IPS-NIHi7 (cell line): ENCODE data around the gene ZNF668.
"Not testable (repeated sequence)": the region's sequence is repeated elsewhere in the genome, so short reads cannot be mapped to it uniquely, and the experiment has no call there.

Source experiments
- DNase-seq: peaks from one replicate; pipeline ENCODE4 v3.0.0; 2012; ENCODE audit warnings: mixed read lengths; ENCODE audit errors: extremely low spot score

Gene ZNF668

DNA sequence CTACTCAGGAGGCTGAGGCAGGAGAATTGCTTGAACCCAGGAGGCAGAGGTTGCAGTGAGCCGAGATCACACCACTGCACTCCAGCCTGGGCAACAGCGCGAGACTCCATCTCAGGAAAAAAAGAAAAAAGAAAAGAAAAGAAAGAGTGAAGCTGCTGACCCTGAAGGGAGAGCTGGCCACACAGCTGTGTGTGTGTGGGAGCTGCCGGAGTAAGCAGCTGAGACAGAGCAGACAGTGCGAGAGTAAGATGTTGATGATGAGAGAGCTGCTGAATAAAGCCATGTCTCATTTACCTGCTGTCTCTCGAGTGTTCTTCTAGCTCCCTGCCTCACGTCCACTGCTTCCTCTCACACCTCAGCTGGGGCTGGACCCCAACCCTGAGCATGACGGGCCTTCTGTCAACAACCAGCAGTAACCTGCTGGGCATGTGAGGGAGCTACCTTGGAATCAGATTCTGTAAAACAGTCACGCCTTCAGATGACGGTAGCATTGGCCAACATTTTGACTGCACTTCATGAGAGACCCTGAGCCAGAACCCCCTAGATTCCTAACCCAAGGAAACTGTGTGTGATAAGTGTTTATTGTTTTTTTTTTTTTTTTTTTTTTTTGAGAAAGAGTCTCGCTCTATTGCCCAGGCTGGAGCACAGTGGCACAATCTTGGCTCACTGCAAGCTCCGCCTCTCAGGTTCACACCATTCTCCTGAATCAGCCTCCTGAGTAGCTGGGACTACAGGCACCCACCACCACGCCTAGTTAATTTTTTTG is 27.0 kb upstream of the ZNF668 start:
- not testable (repeated sequence) for DNase-seq

- DNase-seq = no peak
Observed at GRCh38 chr16:31099860-31100638, 26.0 kb upstream of the ZNF668 start.

- DNase-seq = peak; percentile 95
Observed at GRCh38 chr16:31094424-31095120, 20.5 kb upstream of the ZNF668 start, which contains the start of gene VKORC1. TSS of gene VKORC1 (minus strand) at chr16:31094797. CDS start at chr16:31094729, 68 bp downstream.

- no peak for DNase-seq
Observed at GRCh38 chr16:31094088-31094423, 20.0 kb upstream of the ZNF668 start.

GRCh38 chr16:31093132-31093703 is 19.2 kb upstream of the ZNF668 start:
- DNase-seq = peak; percentile 65

- DNase-seq = no peak
Observed at GRCh38 chr16:31092330-31092729, 18.3 kb upstream of the ZNF668 start.

- DNase-seq = no peak
Observed at GRCh38 chr16:31090540-31090939, 16.5 kb upstream of the ZNF668 start.

- DNase-seq = no peak
Observed at GRCh38 chr16:31089199-31089598, 15.2 kb upstream of the ZNF668 start.

DNA sequence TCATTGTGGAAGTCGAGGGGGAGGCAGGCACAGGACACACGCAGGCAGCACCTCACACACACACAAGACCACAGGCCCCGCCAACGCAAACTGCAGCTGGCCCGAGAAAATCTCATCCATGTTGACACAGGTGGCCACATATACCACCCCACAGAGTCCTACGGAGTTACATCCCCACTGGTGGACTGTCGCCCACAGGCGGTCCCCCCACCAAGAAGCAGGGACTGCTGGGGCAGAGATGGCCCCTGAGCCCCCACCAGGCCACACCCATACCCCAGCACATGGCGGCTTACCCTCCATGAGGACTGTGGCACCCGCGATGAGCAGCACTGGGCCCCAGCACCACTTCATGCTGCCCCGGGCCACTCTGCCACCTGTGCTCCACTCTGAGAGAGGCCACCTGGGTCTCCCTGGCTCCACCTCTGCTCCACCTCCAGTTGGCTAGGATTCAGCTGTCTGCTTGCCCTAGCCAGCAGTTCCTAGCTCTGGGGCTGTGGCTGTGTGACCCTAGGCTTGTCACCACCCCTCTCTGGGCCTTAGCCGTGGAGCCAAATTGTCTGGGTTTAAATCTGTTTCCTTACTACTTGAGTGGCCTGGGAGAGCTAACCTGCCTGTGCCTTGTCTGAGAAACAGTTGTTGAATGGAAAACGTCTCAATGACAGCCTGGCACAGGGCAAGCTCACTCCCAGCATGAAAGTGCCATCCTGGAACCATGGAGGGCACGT is 14.6 kb upstream of the ZNF668 start, which contains the start of gene PRSS53:
TSS of gene PRSS53 (minus strand) at position 485 of the 725 bp plus-strand sequence. CDS start at position 351, 134 bp downstream.
- DNase-seq = no peak

GRCh38 chr16:31087971-31088370 is 13.9 kb upstream of the ZNF668 start:
- no peak for DNase-seq

GRCh38 chr16:31087481-31087880 is 13.4 kb upstream of the ZNF668 start:
- DNase-seq = no peak

DNA sequence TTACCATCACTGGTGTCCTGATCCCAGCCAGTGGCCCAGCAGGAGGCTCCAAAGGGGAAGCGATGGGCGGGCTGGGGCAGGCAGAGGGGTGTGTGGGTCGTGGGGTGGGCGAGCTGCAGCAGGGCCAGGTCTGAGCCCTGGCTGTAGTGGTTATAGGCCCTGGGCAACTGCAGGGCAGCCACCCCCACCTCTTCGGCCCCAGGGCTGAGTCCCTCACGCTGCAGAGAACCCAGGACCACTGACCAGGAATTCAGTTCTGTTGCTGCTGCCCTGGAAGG is 12.5 kb upstream of the ZNF668 start:
- DNase-seq = no peak

GRCh38 chr16:31085873-31086628 is 12.0 kb upstream of the ZNF668 start:
- no peak for DNase-seq

GRCh38 chr16:31085411-31085810 is 11.4 kb upstream of the ZNF668 start:
- no peak for DNase-seq

GRCh38 chr16:31084584-31085302 is 10.7 kb upstream of the ZNF668 start:
- no peak for DNase-seq

DNA sequence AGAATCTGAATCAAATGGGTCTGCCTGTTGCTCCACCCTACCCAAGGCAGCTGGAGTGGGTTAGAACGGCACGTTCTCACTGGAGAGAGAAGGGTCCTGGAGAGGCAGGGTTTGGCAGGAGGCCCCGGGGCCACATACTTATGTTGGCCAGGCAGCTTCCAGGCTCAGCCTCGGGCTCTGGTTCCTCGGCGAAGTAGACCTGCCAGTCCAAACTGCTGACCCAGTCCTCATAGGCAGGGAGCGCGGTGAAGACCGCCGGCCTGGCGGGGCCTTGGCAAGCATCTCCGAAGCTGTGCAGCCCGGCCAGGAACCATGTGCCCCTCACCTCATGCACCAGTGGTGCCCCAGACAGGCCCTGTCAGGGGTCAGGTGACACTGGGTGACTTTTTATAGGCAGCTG is 9.9 kb upstream of the ZNF668 start:
- DNase-seq = no peak

GRCh38 chr16:31083556-31083955 is 9.5 kb upstream of the ZNF668 start:
- DNase-seq = no peak

DNA sequence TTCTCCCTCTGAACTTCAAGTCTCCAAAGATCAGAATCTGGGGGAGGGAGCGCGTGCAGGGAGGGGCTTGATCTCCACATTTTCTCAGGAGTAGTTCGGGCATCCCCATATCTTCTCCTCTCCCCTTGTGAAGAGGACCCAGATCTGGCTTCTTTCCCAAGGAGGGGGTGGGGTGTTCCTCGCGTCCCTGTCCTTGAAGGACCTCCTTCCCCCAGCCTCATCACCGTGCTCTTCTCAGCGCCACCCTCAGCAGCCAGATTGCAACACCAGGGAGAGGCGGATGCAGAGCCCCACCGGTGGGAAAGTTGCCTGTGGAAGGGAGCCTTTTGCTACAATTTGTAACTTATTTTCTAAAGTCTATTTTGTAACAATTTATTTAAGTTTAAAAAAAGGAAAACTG is 9.0 kb upstream of the ZNF668 start:
- no peak for DNase-seq

GRCh38 chr16:31082368-31083045 is 8.5 kb upstream of the ZNF668 start:
- DNase-seq = no peak
